GM12873 (cell line): ENCODE data around the gene MAGI1.

ENCODE experiments used
- CTCF ChIP-seq: IDR thresholded peaks from 2 replicates; pipeline ENCODE4 v1.5.1; 2012; ENCODE audit warnings: low read depth, mild to moderate bottlenecking, moderate library complexity, low read length, control low read depth; ENCODE audit not compliant: insufficient read depth; ENCODE audit errors: missing control alignments

MAGI1 gene

GRCh38 chr3:65720989-65721737, 317.6 kb downstream of the MAGI1 start:
- TF ChIP-seq CTCF = no peak

GRCh38 chr3:65717676-65718346, 320.9 kb downstream of the MAGI1 start:
- TF ChIP-seq CTCF = no peak

GRCh38 chr3:65716071-65716751, 322.5 kb downstream of the MAGI1 start:
- TF ChIP-seq CTCF = no peak

GRCh38 chr3:65714134-65714533, 324.6 kb downstream of the MAGI1 start:
- TF ChIP-seq CTCF = no peak

- no peak for TF ChIP-seq CTCF
Observed at GRCh38 chr3:65713016-65713415, 325.7 kb downstream of the MAGI1 start.

- no peak for TF ChIP-seq CTCF
Observed at GRCh38 chr3:65712140-65712539, 326.6 kb downstream of the MAGI1 start.
